Thymus (tissue), 11 donors: ENCODE results near the gene USP54. TPM values are rescaled to one million over a fixed set of nuclear protein-coding genes. Genes with fewer than 3 reads are reported as not detected.

Experiments
- DNase-seq, 9 donors: peaks; one replicate each; pipeline ENCODE4 v3.0.0-alpha.2; 2013; ENCODE audit warnings: low spot score in 9 of 9, low read depth in 6 of 9, missing footprints in 1 of 9
- H3K27ac ChIP-seq, 2 donors: one replicate each; pipeline ENCODE4 v1.5.1; 2013; ENCODE audit warnings: control low read depth in 1 of 2, low read depth in 1 of 2, low read length in 1 of 2, mild to moderate bottlenecking in 1 of 2, moderate library complexity in 1 of 2
- H3K27me3 ChIP-seq, 2 donors: one replicate each; pipeline ENCODE4 v1.5.1; 2013; ENCODE audit warnings: low read length in 1 of 2; ENCODE audit not compliant: control insufficient read depth in 2 of 2, insufficient read depth in 1 of 2
- H3K36me3 ChIP-seq, 2 donors: one replicate each; pipeline ENCODE4 v1.5.1; 2013; ENCODE audit warnings: low read length in 1 of 2, mild to moderate bottlenecking in 1 of 2, moderate library complexity in 1 of 2; ENCODE audit not compliant: control insufficient read depth in 2 of 2, insufficient read depth in 2 of 2
- H3K4me1 ChIP-seq, 2 donors: one replicate each; pipeline ENCODE4 v1.5.1; 2013; ENCODE audit warnings: low read length in 2 of 2; ENCODE audit not compliant: control insufficient read depth in 2 of 2, insufficient read depth in 2 of 2
- H3K4me3 ChIP-seq, 2 donors: one replicate each; pipeline ENCODE4 v1.5.1; 2013; ENCODE audit warnings: low read length in 2 of 2, control low read depth in 1 of 2, mild to moderate bottlenecking in 1 of 2
- H3K9me3 ChIP-seq, 2 donors: one replicate each; pipeline ENCODE4 v1.5.1; 2013; ENCODE audit warnings: low read length in 1 of 2, mild to moderate bottlenecking in 1 of 2; ENCODE audit not compliant: control insufficient read depth in 2 of 2, insufficient read depth in 1 of 2
- WGBS: extraction: QIAGEN DNeasy Blood & Tissue Kit; methylation state at CpG from one replicate; pipeline ENCODE4 v1.1.7; 2013; 5-methylcytosine and 5-hydroxymethylcytosine counted together
- polyA plus RNA-seq: library from polyadenylated mRNA; stranded (reverse); fragments of 200-250 nt; gene quantifications from one replicate; pipeline ENCODE4 v1.2.3, GENCODE V29; 2013
- total RNA-seq: library from RNA; stranded (reverse); fragments of 120-200 nt; gene quantifications from one replicate; pipeline ENCODE4 v1.2.4, GENCODE V29; 2013
- donor health status: healthy.

USP54 gene
- total and polyA plus RNA-seq, 2 donors = 8.2 to 10.4 TPM

- Histone ChIP-seq H3K27ac (no peak overlapping the region), H3K9me3 (no peaks in the 10 kb centered on the region), H3K4me1 (no peaks in the 10 kb centered on the region), H3K36me3 (no peaks in the 10 kb centered on the region), H3K27me3 (no peaks in the 10 kb centered on the region), H3K4me3 (no peak overlapping the region)
- DNase-seq = no peak
- 96% methylated on average over 3 of the region's 3 CpGs for WGBS
Measured at GRCh38 chr10:73552819-73553715, 38.1 kb downstream of the USP54 start.

- no peak overlapping the region for H3K27ac ChIP-seq
- H3K36me3 ChIP-seq = no peaks in the 10 kb centered on the region
- no peaks in the 10 kb centered on the region for H3K4me1 ChIP-seq
- no peaks in the 10 kb centered on the region for H3K9me3 ChIP-seq
- 100% methylated on average over 1 of the region's 1 CpG for WGBS
- H3K27me3 ChIP-seq = no peaks in the 10 kb centered on the region
- no peak for DNase-seq
- no peak overlapping the region for H3K4me3 ChIP-seq
Measured at GRCh38 chr10:73551515-73551914, 39.6 kb downstream of the USP54 start.

- H3K9me3 ChIP-seq = no peaks in the 10 kb centered on the region
- no peaks in the 10 kb centered on the region for H3K4me1 ChIP-seq
- no peaks in the 10 kb centered on the region for H3K36me3 ChIP-seq
- no peaks in the 10 kb centered on the region for H3K27me3 ChIP-seq
- no peak overlapping the region for H3K4me3 ChIP-seq
- DNase-seq = no peak
- no peak overlapping the region for H3K27ac ChIP-seq
- 97% methylated on average over 2 of the region's 2 CpGs for WGBS
Measured at GRCh38 chr10:73545357-73545756, 45.8 kb downstream of the USP54 start.

- 98% methylated on average over 7 of the region's 7 CpGs for WGBS
- no peaks in the 10 kb centered on the region for H3K9me3 ChIP-seq
- H3K36me3 ChIP-seq = no peaks in the 10 kb centered on the region
Measured at GRCh38 chr10:73537709-73538108, 53.4 kb downstream of the USP54 start.

GRCh38 chr10:73537288-73537687, 53.9 kb downstream of the USP54 start:
- H3K9me3 ChIP-seq = no peaks in the 10 kb centered on the region
- peaks cover 0 to 12% of the 10 kb centered on the region in 2 donors for H3K27me3 ChIP-seq
- peaks cover 3 to 4% of the 10 kb centered on the region in 2 donors for H3K4me1 ChIP-seq
- no peak overlapping the region for H3K4me3 ChIP-seq
- H3K27ac ChIP-seq = no peak overlapping the region
- DNase-seq = peak in 8 of 9 donors; percentile 10 to 74 (median 35)
- no peaks in the 10 kb centered on the region for H3K36me3 ChIP-seq
- 16% methylated on average over 2 of the region's 2 CpGs for WGBS

More at GRCh38 chr10:73537709-73538108, 53.4 kb downstream of the USP54 start:
- Histone ChIP-seq H3K4me1 (peaks cover 3 to 4% of the 10 kb centered on the region in 2 donors), H3K4me3 (no peak overlapping the region), H3K27ac (no peak overlapping the region), H3K27me3 (peaks cover 0 to 12% of the 10 kb centered on the region in 2 donors)
- DNase-seq = no peak

- 97% methylated on average over 1 of the region's 1 CpG for WGBS
- Histone ChIP-seq H3K9me3 (no peaks in the 10 kb centered on the region), H3K4me1 (peaks cover 3 to 4% of the 10 kb centered on the region in 2 donors), H3K27ac (no peak overlapping the region), H3K27me3 (peaks cover 0 to 12% of the 10 kb centered on the region in 2 donors), H3K4me3 (no peak overlapping the region), H3K36me3 (peaks cover 0 to 3% of the 10 kb centered on the region in 2 donors)
- no peak for DNase-seq
Measured at GRCh38 chr10:73534857-73535256, 56.3 kb downstream of the USP54 start.

GRCh38 chr10:73529089-73529832, 61.9 kb downstream of the USP54 start:
- Histone ChIP-seq H3K4me3 (no peak overlapping the region), H3K27me3 (no peaks in the 10 kb centered on the region), H3K9me3 (no peaks in the 10 kb centered on the region), H3K4me1 (no peaks in the 10 kb centered on the region), H3K36me3 (peaks cover 0 to 3% of the 10 kb centered on the region in 2 donors), H3K27ac (no peak overlapping the region)
- 97% methylated on average over 5 of the region's 5 CpGs for WGBS
- peak; percentile 27 to 83 (median 53) for DNase-seq

GRCh38 chr10:73522263-73522662, 68.9 kb downstream of the USP54 start:
- DNase-seq = no peak
- Histone ChIP-seq H3K4me3 (no peak overlapping the region), H3K9me3 (no peaks in the 10 kb centered on the region), H3K27me3 (no peaks in the 10 kb centered on the region), H3K36me3 (peaks cover 0 to 2% of the 10 kb centered on the region in 2 donors), H3K27ac (no peak overlapping the region), H3K4me1 (no peaks in the 10 kb centered on the region)
- WGBS = 97% methylated on average over 1 of the region's 1 CpG

- H3K27ac ChIP-seq = no peak overlapping the region
- H3K27me3 ChIP-seq = no peaks in the 10 kb centered on the region
- H3K36me3 ChIP-seq = peaks cover 3 to 4% of the 10 kb centered on the region in 2 donors
- no peak for DNase-seq
- no peaks in the 10 kb centered on the region for H3K9me3 ChIP-seq
- H3K4me1 ChIP-seq = no peaks in the 10 kb centered on the region
- WGBS = 97% methylated on average over 3 of the region's 3 CpGs
- H3K4me3 ChIP-seq = no peak overlapping the region
Measured at GRCh38 chr10:73519336-73519735, 71.8 kb downstream of the USP54 start.
